CD4-positive, alpha-beta T cell (primary cell): ENCODE data around the gene GPX4. TPM values are rescaled to one million over a fixed set of nuclear protein-coding genes. Genes with fewer than 3 reads are reported as not detected.

Experiments used
- ATAC-seq: fragments of 200-7000 bp; cut with Tn5 transposase; one replicate; pipeline ENCODE4 v1.10.0; 2022; ENCODE audit warnings: mild to moderate bottlenecking; ENCODE audit not compliant: poor library complexity
- CTCF ChIA-PET: fragments of 350-600 bp; sonication (Branson Sonifier 250); formaldehyde crosslinking; loops from one replicate; lab custom pipeline; 2021; ENCODE audit warnings: antibody characterized with exemption, inconsistent platforms; lab: Charles Lee
- POLR2A ChIA-PET: fragments of 350-600 bp; sonication (Branson Sonifier 250); formaldehyde crosslinking; loops from one replicate; lab custom pipeline; 2021; ENCODE audit warnings: antibody characterized with exemption, inconsistent platforms; lab: Charles Lee
- DNase-seq, 14 experiments: peaks; one replicate each; pipeline ENCODE4 v3.0.0-alpha.2; 2013 to 2020; ENCODE audit warnings: mixed read lengths in 2 of 14
- H3K27ac ChIP-seq, 2 donors: one replicate each; pipeline versions ENCODE4 v1.5.1 to v1.7.0; 2013; ENCODE audit warnings: low read length in 2 of 2, low read depth in 1 of 2, mild to moderate bottlenecking in 1 of 2
- H3K27me3 ChIP-seq, 2 experiments: 1 replicate in 1 of 2; 2 replicates in 1 of 2; pipeline versions ENCODE4 v1.6.1 to v1.7.0; 2013; ENCODE audit warnings: low read length in 2 of 2, control low read depth in 1 of 2, mild to moderate bottlenecking in 1 of 2, moderate library complexity in 1 of 2; ENCODE audit not compliant: insufficient read depth in 2 of 2, control insufficient read depth in 1 of 2
- H3K36me3 ChIP-seq: one replicate; pipeline ENCODE4 v1.6.1; 2013; ENCODE audit warnings: low read length, control low read depth; ENCODE audit not compliant: insufficient read depth
- H3K4me1 ChIP-seq: one replicate; pipeline ENCODE4 v1.6.1; 2013; ENCODE audit warnings: low read length, control low read depth; ENCODE audit not compliant: insufficient read depth
- H3K4me3 ChIP-seq: one replicate; pipeline ENCODE4 v1.5.1; 2013; ENCODE audit warnings: mild to moderate bottlenecking, low read length, moderate library complexity
- H3K9me3 ChIP-seq, 2 experiments: 1 replicate in 1 of 2; 2 replicates in 1 of 2; pipeline versions ENCODE4 v1.6.1 to v1.7.0; 2013; ENCODE audit warnings: low read length in 2 of 2, mild to moderate bottlenecking in 2 of 2, control low read depth in 1 of 2, moderate library complexity in 1 of 2; ENCODE audit not compliant: control insufficient read depth in 1 of 2, insufficient read depth in 1 of 2
- H3K27ac Mint-ChIP-seq: one replicate; pipeline ENCODE4 v1.8.0; 2020; ENCODE audit warnings: mixed read lengths
- H3K27me3 Mint-ChIP-seq: one replicate; pipeline ENCODE4 v1.8.0; 2021; ENCODE audit warnings: mixed read lengths
- H3K36me3 Mint-ChIP-seq: one replicate; pipeline ENCODE4 v1.8.0; 2021; ENCODE audit warnings: low read depth, mixed read lengths
- H3K4me1 Mint-ChIP-seq: one replicate; pipeline ENCODE4 v1.8.0; 2021; ENCODE audit warnings: low read depth, mixed read lengths
- H3K4me3 Mint-ChIP-seq: one replicate; pipeline ENCODE4 v1.8.0; 2020; ENCODE audit warnings: mild to moderate bottlenecking, mixed read lengths
- H3K9me3 Mint-ChIP-seq: one replicate; pipeline ENCODE4 v1.8.0; 2020; ENCODE audit warnings: mixed read lengths
- intact Hi-C, 2 experiments: fragments of 100-400 bp; cut with DNase I in 1 of 2; cut with micrococcal nuclease in 1 of 2; formaldehyde crosslinking; loops; one replicate each; pipeline versions ENCODE4 v1.15.1 to v1.9.0; 2023 to 2025; cut with DNase I, micrococcal nuclease
- total RNA-seq, 174 experiments: library from RNA in 2 of 174; stranded (reverse) in 2 of 174; gene quantifications; one replicate each; pipeline ENCODE4 v1.2.3 and lab custom pipeline; 2021 to 2026
- TF ChIP-seq, protein P1 (sequence below): fragments of 200-600 bp; IDR thresholded peaks from one replicate; pipeline ENCODE4 v1.8.0; 2022; ENCODE audit warnings: antibody characterized with exemption, mild to moderate bottlenecking

Gene GPX4
- total RNA-seq, 2 experiments from 2014 or later = 174 to 175 TPM

DNA sequence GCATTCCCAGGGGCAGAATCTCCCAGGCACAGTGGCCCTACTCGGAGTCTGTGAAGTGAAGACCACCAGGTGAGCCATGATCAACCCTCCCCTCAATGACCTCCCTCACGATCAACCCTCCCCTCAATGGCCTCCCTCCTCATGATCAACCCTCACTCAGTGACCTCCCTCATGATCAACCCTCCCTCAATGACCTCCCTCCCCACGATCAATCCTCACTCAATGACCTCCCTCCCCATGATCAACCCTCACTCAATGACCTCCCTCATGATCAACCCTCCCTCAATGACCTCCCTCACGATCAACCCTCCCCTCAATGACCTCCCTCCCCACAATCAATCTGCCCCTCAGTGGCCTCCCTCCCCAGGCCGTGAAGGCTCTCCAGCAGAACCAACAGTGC lies 38.1 kb downstream of the GPX4 start:
- Mint-ChIP-seq H3K4me3 (no peak overlapping the region), H3K4me1 (no peaks in the 10 kb centered on the region), H3K9me3 (no peaks in the 10 kb centered on the region), H3K36me3 (peaks cover 40% of the 10 kb centered on the region), H3K27ac (no peak overlapping the region), H3K27me3 (no peaks in the 10 kb centered on the region)
- TF ChIP-seq, protein P1, sequence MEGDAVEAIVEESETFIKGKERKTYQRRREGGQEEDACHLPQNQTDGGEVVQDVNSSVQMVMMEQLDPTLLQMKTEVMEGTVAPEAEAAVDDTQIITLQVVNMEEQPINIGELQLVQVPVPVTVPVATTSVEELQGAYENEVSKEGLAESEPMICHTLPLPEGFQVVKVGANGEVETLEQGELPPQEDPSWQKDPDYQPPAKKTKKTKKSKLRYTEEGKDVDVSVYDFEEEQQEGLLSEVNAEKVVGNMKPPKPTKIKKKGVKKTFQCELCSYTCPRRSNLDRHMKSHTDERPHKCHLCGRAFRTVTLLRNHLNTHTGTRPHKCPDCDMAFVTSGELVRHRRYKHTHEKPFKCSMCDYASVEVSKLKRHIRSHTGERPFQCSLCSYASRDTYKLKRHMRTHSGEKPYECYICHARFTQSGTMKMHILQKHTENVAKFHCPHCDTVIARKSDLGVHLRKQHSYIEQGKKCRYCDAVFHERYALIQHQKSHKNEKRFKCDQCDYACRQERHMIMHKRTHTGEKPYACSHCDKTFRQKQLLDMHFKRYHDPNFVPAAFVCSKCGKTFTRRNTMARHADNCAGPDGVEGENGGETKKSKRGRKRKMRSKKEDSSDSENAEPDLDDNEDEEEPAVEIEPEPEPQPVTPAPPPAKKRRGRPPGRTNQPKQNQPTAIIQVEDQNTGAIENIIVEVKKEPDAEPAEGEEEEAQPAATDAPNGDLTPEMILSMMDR = no peak
- H3K36me3 ChIP-seq = peaks cover 16% of the 10 kb centered on the region
- no peak overlapping the region for H3K27ac ChIP-seq
- ATAC-seq (no peak), DNase-seq (no peak)
- CTCF ChIA-PET = no interaction called here
- H3K4me1 ChIP-seq = no peaks in the 10 kb centered on the region
- no peaks in the 10 kb centered on the region for H3K27me3 ChIP-seq
- intact Hi-C loops = no loop called here
- no peak overlapping the region for H3K4me3 ChIP-seq
- POLR2A ChIA-PET = no interaction called here
- H3K9me3 ChIP-seq = peaks cover 0 to 16% of the 10 kb centered on the region in 2 experiments

DNA sequence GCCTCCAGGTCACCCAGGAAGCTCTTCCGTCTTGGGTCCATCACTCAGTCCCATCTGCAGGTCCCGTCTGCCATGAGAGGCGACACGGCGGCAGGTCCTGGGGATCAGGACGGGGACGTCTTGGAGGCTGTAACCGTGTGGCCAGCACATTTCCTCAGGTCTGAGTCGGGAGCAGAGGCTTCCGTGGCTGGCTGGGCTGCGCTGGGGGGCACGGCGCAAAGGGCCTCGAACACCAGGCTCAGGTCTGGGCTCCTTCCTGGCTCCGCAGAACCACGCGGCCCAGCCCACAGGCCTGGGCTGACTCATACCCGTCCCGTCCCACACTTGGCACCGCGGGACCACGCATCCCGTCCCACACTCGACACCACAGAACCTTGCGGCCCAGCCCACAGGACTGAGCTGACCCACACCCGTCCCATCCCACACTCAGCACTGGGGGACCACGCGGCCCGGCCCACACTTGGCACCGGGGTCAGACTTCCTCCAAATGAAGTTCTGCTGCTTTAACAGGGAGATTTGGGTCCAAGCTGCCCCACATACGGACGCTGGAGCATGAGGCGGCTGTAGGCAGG lies 40.1 kb downstream of the GPX4 start:
- H3K27ac ChIP-seq = no peak overlapping the region

DNA sequence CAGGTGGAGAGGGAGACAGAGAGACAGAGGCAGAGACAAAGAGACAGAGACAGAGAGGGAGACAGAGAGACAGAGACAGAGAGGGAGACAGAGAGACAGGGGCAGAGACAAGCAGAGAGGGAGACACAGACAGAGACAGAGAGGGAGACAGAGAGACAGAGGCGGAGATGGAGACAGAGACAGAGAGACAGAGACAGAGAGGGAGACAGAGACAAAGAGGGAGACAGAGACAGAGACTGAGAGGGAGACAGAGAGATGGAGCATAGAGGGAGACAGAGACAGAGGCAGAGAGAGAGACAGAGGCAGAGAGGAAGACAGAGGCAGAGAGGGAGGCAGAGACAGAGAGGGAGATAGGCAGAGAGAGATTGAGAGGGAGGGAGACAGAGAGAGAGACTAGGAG lies 40.9 kb downstream of the GPX4 start:
- H3K4me1 Mint-ChIP-seq = no peaks in the 10 kb centered on the region
- H3K36me3 Mint-ChIP-seq = peaks cover 34% of the 10 kb centered on the region
- H3K4me3 ChIP-seq = no peak overlapping the region
- H3K27me3 ChIP-seq = no peaks in the 10 kb centered on the region
- DNase-seq (no peak), ATAC-seq (no peak)
- peaks cover 0 to 16% of the 10 kb centered on the region in 2 experiments for H3K9me3 ChIP-seq
- ChIA-PET POLR2A (no interaction called here), CTCF (no interaction called here)
- no peak overlapping the region for H3K27ac Mint-ChIP-seq
- peaks cover 25% of the 10 kb centered on the region for H3K36me3 ChIP-seq
- H3K27me3 Mint-ChIP-seq = no peaks in the 10 kb centered on the region
- H3K4me1 ChIP-seq = peaks cover 9% of the 10 kb centered on the region
- intact Hi-C loops = no loop called here
- no peak overlapping the region for H3K4me3 Mint-ChIP-seq
- H3K27ac ChIP-seq = no peak overlapping the region
- TF ChIP-seq, protein P1 = no peak
- H3K9me3 Mint-ChIP-seq = no peaks in the 10 kb centered on the region

More for the DNA sequence above, 40.1 kb downstream of the GPX4 start:
- Histone ChIP-seq H3K4me3 (no peak overlapping the region), H3K9me3 (peaks cover 0 to 16% of the 10 kb centered on the region in 2 experiments), H3K36me3 (peaks cover 18% of the 10 kb centered on the region), H3K27me3 (no peaks in the 10 kb centered on the region), H3K4me1 (peaks cover under 1% of the 10 kb centered on the region)
- TF ChIP-seq, protein P1 = no peak
- ATAC-seq (no peak), DNase-seq (no peak)
- no peak overlapping the region for H3K4me3 Mint-ChIP-seq
- POLR2A ChIA-PET = no interaction called here
- H3K9me3 Mint-ChIP-seq = no peaks in the 10 kb centered on the region
- H3K27ac Mint-ChIP-seq = no peak overlapping the region
- CTCF ChIA-PET = no interaction called here
- H3K4me1 Mint-ChIP-seq = no peaks in the 10 kb centered on the region
- no peaks in the 10 kb centered on the region for H3K27me3 Mint-ChIP-seq
- H3K36me3 Mint-ChIP-seq = peaks cover 39% of the 10 kb centered on the region
- intact Hi-C loops = no loop called here
